HUES48 (cell line): Measurements from ENCODE around the gene SPOCK1.
A peak's percentile ranks its signal among the peaks of the same experiment; 100 is the strongest.
"Not testable (repeated sequence)": the region's sequence is repeated elsewhere in the genome, so short reads cannot be mapped to it uniquely, and the experiment has no call there.

Source experiments
- H3K27ac ChIP-seq: one replicate; pipeline ENCODE4 v1.7.0; 2013; ENCODE audit warnings: low read depth, low read length, inconsistent platforms
- H3K27me3 ChIP-seq: 2 replicates; pipeline ENCODE4 v1.6.1; 2013; ENCODE audit warnings: mild to moderate bottlenecking, low read length; ENCODE audit not compliant: control insufficient read depth, insufficient read depth
- H3K36me3 ChIP-seq: 2 replicates; pipeline ENCODE4 v1.6.1; 2013; ENCODE audit warnings: low read length; ENCODE audit not compliant: control insufficient read depth, insufficient read depth
- H3K4me1 ChIP-seq: 2 replicates; pipeline ENCODE4 v1.6.1; 2013; ENCODE audit warnings: mild to moderate bottlenecking, low read length; ENCODE audit not compliant: control insufficient read depth, insufficient read depth
- H3K4me3 ChIP-seq: 2 replicates; pipeline ENCODE4 v1.5.1; 2013; ENCODE audit warnings: mild to moderate bottlenecking, low read depth, low read length
- H3K9ac ChIP-seq: 2 replicates; pipeline ENCODE4 v1.6.1; 2013; ENCODE audit warnings: mild to moderate bottlenecking, low read depth, low read length, moderate library complexity
- H3K9me3 ChIP-seq: 2 replicates; pipeline ENCODE4 v1.6.1; 2013; ENCODE audit warnings: low read length; ENCODE audit not compliant: control insufficient read depth, insufficient read depth

SPOCK1 gene

GRCh38 chr5:137506296-137506695 lies 7.2 kb upstream of the SPOCK1 start:
- Histone ChIP-seq H3K27me3 (no peaks in the 10 kb centered on the region), H3K4me1 (no peaks in the 10 kb centered on the region), H3K4me3 (no peak overlapping the region), H3K9ac (no peak overlapping the region), H3K36me3 (no peaks in the 10 kb centered on the region), H3K27ac (no peak overlapping the region), H3K9me3 (no peaks in the 10 kb centered on the region)

DNA sequence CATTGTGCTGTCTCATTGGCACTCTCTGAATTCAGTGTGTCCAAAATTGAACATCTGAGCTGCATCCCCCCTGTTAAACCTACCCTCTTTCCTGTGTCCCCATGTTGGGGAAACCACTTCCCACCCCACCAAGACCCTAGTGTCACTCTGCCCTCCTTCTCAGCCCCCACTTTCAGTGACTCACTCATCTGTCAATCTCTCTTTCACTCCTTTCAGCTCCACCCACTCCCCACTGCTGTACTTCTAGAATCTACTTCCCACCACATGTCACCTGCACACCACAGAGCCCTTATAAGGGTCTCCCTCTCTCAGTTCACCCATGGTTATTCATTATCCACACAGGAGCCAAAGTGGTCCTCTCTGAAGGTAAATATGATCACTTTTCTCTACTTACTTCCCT lies 5.8 kb upstream of the SPOCK1 start:
- Histone ChIP-seq H3K9ac (no peak overlapping the region), H3K9me3 (no peaks in the 10 kb centered on the region), H3K4me3 (no peak overlapping the region), H3K27ac (no peak overlapping the region), H3K27me3 (no peaks in the 10 kb centered on the region), H3K4me1 (no peaks in the 10 kb centered on the region), H3K36me3 (no peaks in the 10 kb centered on the region)

GRCh38 chr5:137503456-137503855 lies 4.3 kb upstream of the SPOCK1 start:
- no peak overlapping the region for H3K4me3 ChIP-seq
- no peak overlapping the region for H3K27ac ChIP-seq
- no peak overlapping the region for H3K9ac ChIP-seq
- no peaks in the 10 kb centered on the region for H3K4me1 ChIP-seq
- peaks cover 6% of the 10 kb centered on the region for H3K27me3 ChIP-seq
- no peaks in the 10 kb centered on the region for H3K9me3 ChIP-seq
- H3K36me3 ChIP-seq, result no peaks in the 10 kb centered on the region

DNA sequence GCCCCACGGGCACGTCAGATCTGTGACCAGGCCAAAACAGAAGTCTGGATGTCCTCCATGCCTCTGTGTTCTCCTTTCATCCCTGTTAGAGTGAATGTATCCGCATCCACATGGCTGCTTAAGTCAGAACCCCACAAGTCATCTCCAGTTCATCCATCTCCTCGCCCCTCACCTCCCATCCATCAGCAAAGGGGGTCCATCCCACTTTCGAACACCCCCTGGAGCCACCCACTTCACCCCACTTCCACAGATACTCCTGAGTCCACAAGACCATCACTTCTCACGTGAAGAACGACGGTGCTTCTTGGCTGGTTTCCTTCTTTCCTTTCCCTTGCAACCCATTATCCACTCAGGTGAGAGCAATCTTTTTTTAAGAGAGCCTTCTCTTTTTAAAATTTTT lies 3.5 kb upstream of the SPOCK1 start:
- H3K9me3 ChIP-seq, result no peaks in the 10 kb centered on the region

DNA sequence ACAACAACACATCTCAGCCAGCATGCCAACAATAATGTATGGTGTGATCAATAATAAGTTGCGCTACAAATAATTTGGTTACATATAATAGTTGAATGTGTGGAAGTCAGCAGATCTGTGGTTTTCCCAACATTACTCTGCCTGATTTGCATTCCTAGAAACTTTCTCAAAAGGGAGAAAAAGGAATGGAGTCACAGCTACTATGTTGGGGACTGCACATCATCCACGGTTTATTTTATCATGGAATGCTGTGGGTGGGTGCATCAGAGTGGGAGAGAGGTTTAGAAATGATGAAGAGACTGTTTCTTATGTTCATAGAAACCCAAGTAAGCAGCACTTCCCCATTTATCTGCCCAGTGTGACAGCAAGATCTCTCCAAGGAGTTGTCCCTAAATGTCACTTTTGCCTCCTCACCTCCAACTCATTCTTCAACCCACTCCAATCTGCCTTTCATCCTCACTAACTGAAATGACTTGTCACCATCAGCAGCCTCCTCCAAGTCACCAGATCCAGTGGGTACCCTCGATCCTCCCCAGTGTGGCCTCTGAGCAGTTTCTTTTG lies 2.8 kb upstream of the SPOCK1 start:
- Histone ChIP-seq H3K27ac (no peak overlapping the region), H3K27me3 (peaks cover 22% of the 10 kb centered on the region), H3K36me3 (no peaks in the 10 kb centered on the region), H3K4me3 (no peak overlapping the region), H3K9me3 (no peaks in the 10 kb centered on the region), H3K9ac (no peak overlapping the region), H3K4me1 (no peaks in the 10 kb centered on the region)

More for the DNA sequence above, 3.5 kb upstream of the SPOCK1 start:
- Histone ChIP-seq H3K4me3 (no peak overlapping the region), H3K27me3 (peaks cover 15% of the 10 kb centered on the region), H3K27ac (no peak overlapping the region), H3K36me3 (no peaks in the 10 kb centered on the region), H3K4me1 (no peaks in the 10 kb centered on the region), H3K9ac (no peak overlapping the region)

DNA sequence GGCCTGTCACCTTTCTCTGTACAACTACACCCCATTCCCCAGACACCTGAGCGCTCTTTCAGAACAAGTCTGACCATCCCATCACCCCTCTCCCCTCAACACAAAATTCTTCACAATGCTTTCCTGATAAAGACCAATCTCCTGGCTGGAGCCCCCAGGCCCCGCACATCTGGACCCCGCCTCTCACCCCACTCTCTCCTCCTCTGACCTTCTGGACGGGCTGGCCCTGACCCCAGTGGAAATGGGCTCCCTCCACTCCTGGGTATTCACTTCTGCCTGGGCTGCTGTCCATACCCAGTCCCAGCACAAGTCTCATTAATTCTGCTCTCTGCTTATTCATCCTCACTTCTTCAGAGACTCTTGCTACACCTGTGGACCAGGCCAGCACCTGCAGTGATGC lies 2.1 kb upstream of the SPOCK1 start:
- H3K27me3 ChIP-seq, result peaks cover 28% of the 10 kb centered on the region
- H3K36me3 ChIP-seq, result no peaks in the 10 kb centered on the region
- H3K9ac ChIP-seq, result no peak overlapping the region
- H3K9me3 ChIP-seq, result no peaks in the 10 kb centered on the region
- no peak overlapping the region for H3K27ac ChIP-seq
- no peaks in the 10 kb centered on the region for H3K4me1 ChIP-seq
- H3K4me3 ChIP-seq, result no peak overlapping the region

DNA sequence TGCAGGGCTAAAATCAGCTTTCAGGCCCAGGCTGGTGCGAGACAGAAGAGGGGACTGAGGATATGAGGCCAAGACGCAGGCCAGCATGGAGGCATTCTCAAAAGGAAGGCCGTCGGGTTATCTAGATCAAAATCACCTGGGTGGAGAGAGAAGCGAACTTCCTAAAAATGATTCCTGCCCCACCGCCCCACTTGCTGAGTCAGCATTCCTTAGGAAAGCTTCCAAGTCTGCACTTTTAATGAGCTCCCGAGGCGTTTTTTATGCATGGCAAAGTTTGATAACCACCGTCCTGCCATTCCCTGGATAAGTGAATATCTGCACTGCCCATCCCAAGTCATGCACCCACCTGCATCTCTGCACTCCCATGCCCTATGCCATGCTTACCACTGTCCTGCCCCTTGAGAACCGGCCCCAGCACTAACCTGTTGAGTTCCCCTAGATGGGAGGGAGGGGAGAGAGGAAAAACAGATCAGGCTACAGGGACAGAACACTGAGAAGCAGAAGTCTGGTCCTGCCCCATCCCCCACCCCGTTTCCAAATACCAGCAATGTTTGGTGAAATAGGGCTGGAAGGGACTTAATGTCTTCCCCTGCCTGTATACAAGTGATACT lies 1.6 kb upstream of the SPOCK1 start:
- Histone ChIP-seq H3K9me3 (no peaks in the 10 kb centered on the region), H3K36me3 (no peaks in the 10 kb centered on the region), H3K27me3 (peaks cover 28% of the 10 kb centered on the region), H3K4me3 (no peak overlapping the region), H3K9ac (no peak overlapping the region), H3K27ac (no peak overlapping the region), H3K4me1 (no peaks in the 10 kb centered on the region)

GRCh38 chr5:137499506-137499847 lies 351 bp upstream of the SPOCK1 start:
- not testable (repeated sequence) for H3K4me3 ChIP-seq, H3K27ac ChIP-seq, H3K4me1 ChIP-seq, H3K9ac ChIP-seq, H3K9me3 ChIP-seq, H3K36me3 ChIP-seq
- peaks cover 28% of the 10 kb centered on the region for H3K27me3 ChIP-seq

DNA sequence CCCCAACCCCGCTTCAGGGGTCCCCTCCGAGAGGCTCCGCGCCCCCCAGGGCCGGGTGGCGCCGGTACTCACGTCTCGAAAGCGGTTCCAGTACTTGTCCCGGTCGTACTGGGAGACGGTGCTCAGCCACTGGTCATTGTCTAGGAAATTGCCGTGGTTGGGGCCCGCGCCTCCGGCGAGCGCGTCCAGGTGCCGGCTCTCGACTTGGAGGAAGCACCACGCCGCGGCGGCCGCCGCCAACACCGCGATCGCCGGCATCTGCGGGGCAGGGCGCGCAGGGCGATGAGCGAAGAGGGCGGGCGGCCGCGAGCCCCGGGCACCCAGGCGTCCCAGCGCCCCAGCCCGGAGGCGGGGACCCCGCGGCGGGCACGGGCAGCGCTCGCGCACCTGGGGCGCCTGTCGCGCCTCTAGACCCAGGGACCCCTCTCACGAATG lies 808 bp downstream of the SPOCK1 start:
- Histone ChIP-seq H3K27ac (no peak overlapping the region), H3K9me3 (no peaks in the 10 kb centered on the region), H3K27me3 (peaks cover 28% of the 10 kb centered on the region), H3K36me3 (no peaks in the 10 kb centered on the region), H3K4me3 (peak overlapping the region; percentile 75), H3K4me1 (no peaks in the 10 kb centered on the region), H3K9ac (no peak overlapping the region; the same call in 1 of the 2 replicates)

DNA sequence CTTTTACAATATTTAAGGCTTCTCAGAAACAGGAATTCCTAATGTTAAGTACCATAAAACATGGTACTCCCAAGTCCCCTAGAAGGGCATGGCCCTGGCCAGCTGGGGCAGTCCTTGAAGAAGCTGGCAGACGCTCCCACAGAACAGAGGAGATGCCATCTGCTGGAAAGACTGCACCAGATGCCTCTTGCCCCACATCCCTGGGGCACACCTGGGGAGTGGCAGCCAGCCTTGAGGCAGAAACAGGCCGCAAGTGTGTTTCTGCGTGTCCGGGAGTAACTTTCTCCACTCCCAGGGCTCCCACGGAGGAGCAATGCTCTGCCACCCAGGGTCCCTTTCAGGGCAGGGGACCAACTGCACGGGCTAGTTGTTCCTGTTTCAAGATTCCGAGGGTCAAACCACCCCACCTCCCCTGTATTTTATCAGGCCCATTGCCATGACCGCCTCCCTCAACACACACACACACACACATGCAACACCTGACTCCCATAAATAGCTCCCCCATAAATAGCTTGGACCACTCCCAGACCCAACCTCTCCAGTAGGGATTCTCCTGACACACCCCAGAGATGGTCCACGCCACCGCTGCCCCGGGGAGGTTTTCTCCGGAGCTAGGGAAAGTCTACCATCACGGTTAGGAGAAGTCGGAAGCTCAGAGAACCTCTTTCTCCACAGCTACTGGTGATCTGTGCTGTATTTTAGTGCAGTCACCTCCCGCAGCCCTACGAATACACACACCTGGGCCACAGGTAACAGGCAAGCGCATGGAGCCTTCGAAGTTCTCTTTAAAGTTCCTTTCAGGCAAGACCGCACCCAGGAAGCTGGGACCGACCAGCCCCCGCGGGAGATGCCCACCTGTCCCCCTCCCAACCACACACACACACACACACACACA lies 1.5 kb downstream of the SPOCK1 start:
- no peaks in the 10 kb centered on the region for H3K36me3 ChIP-seq
- H3K9ac ChIP-seq, result no peak overlapping the region
- peaks cover 28% of the 10 kb centered on the region for H3K27me3 ChIP-seq
- H3K9me3 ChIP-seq, result no peaks in the 10 kb centered on the region
- H3K27ac ChIP-seq, result no peak overlapping the region
- H3K4me3 ChIP-seq, result peak overlapping the region; percentile 75
- H3K4me1 ChIP-seq, result no peaks in the 10 kb centered on the region

- no peaks in the 10 kb centered on the region for H3K4me1 ChIP-seq
- no peak overlapping the region for H3K4me3 ChIP-seq
- H3K9me3 ChIP-seq, result no peaks in the 10 kb centered on the region
- H3K36me3 ChIP-seq, result no peaks in the 10 kb centered on the region
- H3K27ac ChIP-seq, result no peak overlapping the region
- H3K9ac ChIP-seq, result no peak overlapping the region
- peaks cover 28% of the 10 kb centered on the region for H3K27me3 ChIP-seq
Observed at GRCh38 chr5:137496919-137497318, 2.2 kb downstream of the SPOCK1 start.
